GM23338 (cell line): ENCODE measurements around the gene CSPG4. TPM values are rescaled to one million over a fixed set of nuclear protein-coding genes. Genes with fewer than 3 reads are reported as not detected.

Experiments
- ATAC-seq: fragments of 200-7000 bp; cut with Tn5 transposase; 3 replicates; pipeline ENCODE4 v1.9.1; 2020
- DNase-seq: peaks from one replicate; pipeline ENCODE4 v3.0.0-alpha.2; 2015; ENCODE audit warnings: low spot score
- H2AFZ ChIP-seq: fragments of 200-600 bp; sonication (generic); 2 replicates; pipeline ENCODE4 v1.8.0; 2016; ENCODE audit warnings: antibody characterized with exemption, mild to moderate bottlenecking, moderate library complexity
- H3F3A ChIP-seq: fragments of 200-600 bp; sonication (generic); replicated peaks from 2 replicates; pipeline ENCODE4 v1.8.0; 2017; ENCODE audit warnings: antibody characterized with exemption, mixed run types, low read depth
- H3K27ac ChIP-seq: fragments of 200-600 bp; sonication (generic); 2 replicates; pipeline ENCODE4 v1.6.1; 2016; ENCODE audit warnings: low read depth
- H3K27me3 ChIP-seq: fragments of 200-600 bp; sonication (generic); 2 replicates; pipeline ENCODE4 v1.8.0; 2016; ENCODE audit warnings: mild to moderate bottlenecking, mixed run types, moderate library complexity; ENCODE audit not compliant: insufficient read depth
- H3K36me3 ChIP-seq: fragments of 200-600 bp; sonication (generic); 2 replicates; pipeline ENCODE4 v1.8.0; 2016; ENCODE audit warnings: mild to moderate bottlenecking; ENCODE audit not compliant: insufficient read depth
- H3K4me1 ChIP-seq: fragments of 200-600 bp; sonication (generic); 2 replicates; pipeline ENCODE4 v1.8.0; 2016; ENCODE audit warnings: mild to moderate bottlenecking, moderate library complexity; ENCODE audit not compliant: insufficient read depth
- H3K4me2 ChIP-seq: fragments of 200-600 bp; sonication (generic); 2 replicates; pipeline ENCODE4 v1.7.1; 2017; ENCODE audit warnings: mixed run types
- H3K4me3 ChIP-seq: fragments of 200-600 bp; sonication (generic); 2 replicates; pipeline ENCODE4 v1.6.1; 2016; ENCODE audit warnings: mixed run types
- H3K79me2 ChIP-seq: fragments of 200-600 bp; sonication (generic); replicated peaks from 2 replicates; pipeline ENCODE4 v1.8.0; 2017; ENCODE audit warnings: mild to moderate bottlenecking; ENCODE audit not compliant: insufficient read depth
- H3K9me2 ChIP-seq: fragments of 200-600 bp; sonication (generic); 2 replicates; pipeline ENCODE4 v1.8.0; 2017; ENCODE audit not compliant: insufficient read depth
- H4K20me1 ChIP-seq: fragments of 200-600 bp; sonication (generic); replicated peaks from 2 replicates; pipeline ENCODE4 v1.8.0; 2017; ENCODE audit warnings: mild to moderate bottlenecking; ENCODE audit not compliant: insufficient read depth
- H3K27ac Mint-ChIP-seq: 2 replicates; pipeline ENCODE4 v1.8.0; 2020; ENCODE audit warnings: inconsistent platforms, mild to moderate bottlenecking, moderate library complexity, mixed read lengths
- H3K27me3 Mint-ChIP-seq: 3 replicates; pipeline ENCODE4 v1.8.0; 2022; ENCODE audit warnings: low read depth, mild to moderate bottlenecking, moderate library complexity, mixed read lengths, inconsistent platforms; ENCODE audit not compliant: insufficient read depth, poor library complexity
- H3K36me3 Mint-ChIP-seq: 3 replicates; pipeline ENCODE4 v1.8.0; 2021; ENCODE audit warnings: low read depth, mild to moderate bottlenecking, inconsistent platforms, moderate library complexity, mixed read lengths
- H3K4me1 Mint-ChIP-seq: 3 replicates; pipeline ENCODE4 v1.8.0; 2020; ENCODE audit warnings: mild to moderate bottlenecking, inconsistent platforms, mixed read lengths
- H3K4me3 Mint-ChIP-seq: 3 replicates; pipeline ENCODE4 v1.8.0; 2021; ENCODE audit warnings: moderate library complexity, mild to moderate bottlenecking, inconsistent platforms, mixed read lengths
- H3K9me3 Mint-ChIP-seq: 3 replicates; pipeline ENCODE4 v1.8.0; 2020; ENCODE audit warnings: moderate library complexity, mild to moderate bottlenecking, inconsistent platforms, mixed read lengths
- CREB1 ChIP-seq: fragments of 250-450 bp; sonication (Bioruptor Pico); IDR thresholded peaks from 2 replicates; pipeline ENCODE4 v1.5.0; 2020; ENCODE audit warnings: low read depth, mild to moderate bottlenecking, moderate library complexity
- EZH2 ChIP-seq: fragments of 200-600 bp; sonication (generic); IDR thresholded peaks from one replicate; pipeline ENCODE4 v1.8.0; 2017; ENCODE audit warnings: antibody characterized with exemption, mild to moderate bottlenecking, low read depth; ENCODE audit not compliant: unreplicated experiment
- POLR2AphosphoS5 ChIP-seq: IDR thresholded peaks from 2 replicates; pipeline ENCODE4 v1.6.1; 2016; ENCODE audit warnings: antibody characterized with exemption, low read depth
- ZNF114 ChIP-seq: fragments of 250-450 bp; sonication (Bioruptor Pico); IDR thresholded peaks from 2 replicates; pipeline ENCODE4 v1.5.0; 2020; ENCODE audit warnings: mild to moderate bottlenecking, moderate library complexity
- ZNF331 ChIP-seq: fragments of 250-450 bp; sonication (Bioruptor Pico); IDR thresholded peaks from 2 replicates; pipeline ENCODE4 v1.5.0; 2020; ENCODE audit warnings: low read depth, mild to moderate bottlenecking, moderate library complexity
- polyA plus RNA-seq: library from polyadenylated mRNA; unstranded; fragments of >200 nt; fragmentation: Nextera tagmentation; extraction: Ambion mirVana; gene quantifications from 2 replicates; pipeline ENCODE4 v1.2.1, GENCODE V29; 2016
- total RNA-seq: library from RNA; depleted of rRNA; stranded (reverse); fragments of >200 nt; shearing (Covaris generic); gene quantifications from 2 replicates; pipeline ENCODE4 v1.2.3, GENCODE V29; 2014
- TF ChIP-seq, protein P1 (sequence below): IDR thresholded peaks from one replicate; pipeline ENCODE4 v1.6.1; 2018; ENCODE audit warnings: antibody characterized with exemption; ENCODE audit not compliant: unreplicated experiment
- TF ChIP-seq, protein P2 (sequence below): fragments of 250-450 bp; sonication (Bioruptor Pico); IDR thresholded peaks from 2 replicates; pipeline ENCODE4 v1.5.0; 2020; ENCODE audit warnings: mild to moderate bottlenecking, moderate library complexity

The CSPG4 gene
- total and polyA plus RNA-seq, 2 experiments from 2014 or later = 0.27 to 4.0 TPM

DNA sequence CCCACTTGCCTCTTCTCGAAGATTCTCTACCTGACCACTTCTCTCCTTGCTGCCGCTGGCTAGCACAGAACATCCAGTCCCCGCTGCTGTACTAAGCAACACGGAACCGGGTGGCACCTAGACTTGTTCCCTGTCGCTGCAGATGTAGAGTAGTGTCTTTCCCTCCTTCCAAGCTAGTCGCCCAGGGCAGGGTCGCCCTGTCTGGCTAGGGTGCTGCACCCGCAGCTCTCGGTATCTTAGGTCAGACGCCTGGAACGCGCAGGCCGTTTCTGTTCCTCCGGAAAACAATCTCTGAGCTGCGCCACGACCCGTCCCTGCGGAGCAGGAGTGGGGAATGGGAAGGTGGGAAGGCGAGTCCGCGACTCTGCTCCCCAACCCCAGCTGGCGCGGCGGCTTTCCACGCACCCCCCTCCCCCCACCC is 65.7 kb downstream of the CSPG4 start:
- Mint-ChIP-seq H3K27me3 (peaks cover 39% of the 10 kb centered on the region), H3K4me1 (peaks cover 47% of the 10 kb centered on the region), H3K36me3 (peaks cover 27% of the 10 kb centered on the region), H3K9me3 (no peaks in the 10 kb centered on the region; the same call in 2 of the 3 replicates), H3K4me3 (peak overlapping the region; percentile 82), H3K27ac (no peak overlapping the region)
- TF ChIP-seq CREB1 (CRISPR knock-in tag) (no peak), POLR2AphosphoS5 (no peak), ZNF331 (no peak), EZH2 (no peak), ZNF114 (CRISPR knock-in tag) (no peak)
- TF ChIP-seq, protein P1, sequence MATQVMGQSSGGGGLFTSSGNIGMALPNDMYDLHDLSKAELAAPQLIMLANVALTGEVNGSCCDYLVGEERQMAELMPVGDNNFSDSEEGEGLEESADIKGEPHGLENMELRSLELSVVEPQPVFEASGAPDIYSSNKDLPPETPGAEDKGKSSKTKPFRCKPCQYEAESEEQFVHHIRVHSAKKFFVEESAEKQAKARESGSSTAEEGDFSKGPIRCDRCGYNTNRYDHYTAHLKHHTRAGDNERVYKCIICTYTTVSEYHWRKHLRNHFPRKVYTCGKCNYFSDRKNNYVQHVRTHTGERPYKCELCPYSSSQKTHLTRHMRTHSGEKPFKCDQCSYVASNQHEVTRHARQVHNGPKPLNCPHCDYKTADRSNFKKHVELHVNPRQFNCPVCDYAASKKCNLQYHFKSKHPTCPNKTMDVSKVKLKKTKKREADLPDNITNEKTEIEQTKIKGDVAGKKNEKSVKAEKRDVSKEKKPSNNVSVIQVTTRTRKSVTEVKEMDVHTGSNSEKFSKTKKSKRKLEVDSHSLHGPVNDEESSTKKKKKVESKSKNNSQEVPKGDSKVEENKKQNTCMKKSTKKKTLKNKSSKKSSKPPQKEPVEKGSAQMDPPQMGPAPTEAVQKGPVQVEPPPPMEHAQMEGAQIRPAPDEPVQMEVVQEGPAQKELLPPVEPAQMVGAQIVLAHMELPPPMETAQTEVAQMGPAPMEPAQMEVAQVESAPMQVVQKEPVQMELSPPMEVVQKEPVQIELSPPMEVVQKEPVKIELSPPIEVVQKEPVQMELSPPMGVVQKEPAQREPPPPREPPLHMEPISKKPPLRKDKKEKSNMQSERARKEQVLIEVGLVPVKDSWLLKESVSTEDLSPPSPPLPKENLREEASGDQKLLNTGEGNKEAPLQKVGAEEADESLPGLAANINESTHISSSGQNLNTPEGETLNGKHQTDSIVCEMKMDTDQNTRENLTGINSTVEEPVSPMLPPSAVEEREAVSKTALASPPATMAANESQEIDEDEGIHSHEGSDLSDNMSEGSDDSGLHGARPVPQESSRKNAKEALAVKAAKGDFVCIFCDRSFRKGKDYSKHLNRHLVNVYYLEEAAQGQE = no peak
- TF ChIP-seq, protein P2, sequence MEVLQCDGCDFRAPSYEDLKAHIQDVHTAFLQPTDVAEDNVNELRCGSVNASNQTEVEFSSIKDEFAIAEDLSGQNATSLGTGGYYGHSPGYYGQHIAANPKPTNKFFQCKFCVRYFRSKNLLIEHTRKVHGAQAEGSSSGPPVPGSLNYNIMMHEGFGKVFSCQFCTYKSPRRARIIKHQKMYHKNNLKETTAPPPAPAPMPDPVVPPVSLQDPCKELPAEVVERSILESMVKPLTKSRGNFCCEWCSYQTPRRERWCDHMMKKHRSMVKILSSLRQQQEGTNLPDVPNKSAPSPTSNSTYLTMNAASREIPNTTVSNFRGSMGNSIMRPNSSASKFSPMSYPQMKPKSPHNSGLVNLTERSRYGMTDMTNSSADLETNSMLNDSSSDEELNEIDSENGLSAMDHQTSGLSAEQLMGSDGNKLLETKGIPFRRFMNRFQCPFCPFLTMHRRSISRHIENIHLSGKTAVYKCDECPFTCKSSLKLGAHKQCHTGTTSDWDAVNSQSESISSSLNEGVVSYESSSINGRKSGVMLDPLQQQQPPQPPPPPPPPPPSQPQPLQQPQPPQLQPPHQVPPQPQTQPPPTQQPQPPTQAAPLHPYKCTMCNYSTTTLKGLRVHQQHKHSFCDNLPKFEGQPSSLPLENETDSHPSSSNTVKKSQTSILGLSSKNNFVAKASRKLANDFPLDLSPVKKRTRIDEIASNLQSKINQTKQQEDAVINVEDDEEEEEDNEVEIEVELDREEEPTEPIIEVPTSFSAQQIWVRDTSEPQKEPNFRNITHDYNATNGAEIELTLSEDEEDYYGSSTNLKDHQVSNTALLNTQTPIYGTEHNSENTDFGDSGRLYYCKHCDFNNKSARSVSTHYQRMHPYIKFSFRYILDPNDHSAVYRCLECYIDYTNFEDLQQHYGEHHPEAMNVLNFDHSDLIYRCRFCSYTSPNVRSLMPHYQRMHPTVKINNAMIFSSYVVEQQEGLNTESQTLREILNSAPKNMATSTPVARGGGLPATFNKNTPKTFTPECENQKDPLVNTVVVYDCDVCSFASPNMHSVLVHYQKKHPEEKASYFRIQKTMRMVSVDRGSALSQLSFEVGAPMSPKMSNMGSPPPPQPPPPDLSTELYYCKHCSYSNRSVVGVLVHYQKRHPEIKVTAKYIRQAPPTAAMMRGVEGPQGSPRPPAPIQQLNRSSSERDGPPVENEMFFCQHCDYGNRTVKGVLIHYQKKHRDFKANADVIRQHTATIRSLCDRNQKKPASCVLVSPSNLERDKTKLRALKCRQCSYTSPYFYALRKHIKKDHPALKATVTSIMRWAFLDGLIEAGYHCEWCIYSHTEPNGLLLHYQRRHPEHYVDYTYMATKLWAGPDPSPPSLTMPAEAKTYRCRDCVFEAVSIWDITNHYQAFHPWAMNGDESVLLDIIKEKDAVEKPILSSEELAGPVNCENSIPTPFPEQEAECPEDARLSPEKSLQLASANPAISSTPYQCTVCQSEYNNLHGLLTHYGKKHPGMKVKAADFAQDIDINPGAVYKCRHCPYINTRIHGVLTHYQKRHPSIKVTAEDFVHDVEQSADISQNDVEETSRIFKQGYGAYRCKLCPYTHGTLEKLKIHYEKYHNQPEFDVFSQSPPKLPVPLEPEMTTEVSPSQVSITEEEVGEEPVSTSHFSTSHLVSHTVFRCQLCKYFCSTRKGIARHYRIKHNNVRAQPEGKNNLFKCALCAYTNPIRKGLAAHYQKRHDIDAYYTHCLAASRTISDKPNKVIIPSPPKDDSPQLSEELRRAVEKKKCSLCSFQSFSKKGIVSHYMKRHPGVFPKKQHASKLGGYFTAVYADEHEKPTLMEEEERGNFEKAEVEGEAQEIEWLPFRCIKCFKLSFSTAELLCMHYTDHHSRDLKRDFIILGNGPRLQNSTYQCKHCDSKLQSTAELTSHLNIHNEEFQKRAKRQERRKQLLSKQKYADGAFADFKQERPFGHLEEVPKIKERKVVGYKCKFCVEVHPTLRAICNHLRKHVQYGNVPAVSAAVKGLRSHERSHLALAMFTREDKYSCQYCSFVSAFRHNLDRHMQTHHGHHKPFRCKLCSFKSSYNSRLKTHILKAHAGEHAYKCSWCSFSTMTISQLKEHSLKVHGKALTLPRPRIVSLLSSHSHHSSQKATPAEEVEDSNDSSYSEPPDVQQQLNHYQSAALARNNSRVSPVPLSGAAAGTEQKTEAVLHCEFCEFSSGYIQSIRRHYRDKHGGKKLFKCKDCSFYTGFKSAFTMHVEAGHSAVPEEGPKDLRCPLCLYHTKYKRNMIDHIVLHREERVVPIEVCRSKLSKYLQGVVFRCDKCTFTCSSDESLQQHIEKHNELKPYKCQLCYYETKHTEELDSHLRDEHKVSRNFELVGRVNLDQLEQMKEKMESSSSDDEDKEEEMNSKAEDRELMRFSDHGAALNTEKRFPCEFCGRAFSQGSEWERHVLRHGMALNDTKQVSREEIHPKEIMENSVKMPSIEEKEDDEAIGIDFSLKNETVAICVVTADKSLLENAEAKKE = no peak
- peak overlapping the region; percentile 95 for H2AFZ ChIP-seq
- H3K4me3 ChIP-seq = peak overlapping the region; percentile 96
- DNase-seq (peak; percentile 32), ATAC-seq (peak; percentile 15)
- H3K4me2 ChIP-seq = peak overlapping the region; percentile 99
- H3K36me3 ChIP-seq = no peaks in the 10 kb centered on the region
- no peak overlapping the region for H3K27ac ChIP-seq
- no peaks in the 10 kb centered on the region for H3K9me2 ChIP-seq
- peaks cover 12% of the 10 kb centered on the region; the same call in 1 of the 2 replicates for H4K20me1 ChIP-seq
- peaks cover 31% of the 10 kb centered on the region for H3F3A ChIP-seq
- peaks cover 27% of the 10 kb centered on the region for H3K4me1 ChIP-seq
- H3K79me2 ChIP-seq = peaks cover 34% of the 10 kb centered on the region
- peaks cover 17% of the 10 kb centered on the region for H3K27me3 ChIP-seq
